Thoracic aorta (tissue), 2 donors: ENCODE results near the gene ARHGAP31. TPM values are rescaled to one million over a fixed set of nuclear protein-coding genes. Genes with fewer than 3 reads are reported as not detected.

Experiments used
- ATAC-seq: fragments of 150-250 bp; one replicate; pipeline ENCODE4 v1.8.0; 2017; ENCODE audit warnings: low read depth; ENCODE audit not compliant: insufficient number of reproducible peaks, low FRiP score
- DNase-seq: peaks from one replicate; pipeline ENCODE4 v3.0.0-alpha.2; 2020; ENCODE audit warnings: low spot score
- H3K27ac ChIP-seq, 2 donors: fragments of 200-600 bp; sonication (generic); 1 replicate in 1 of 2; 2 replicates in 1 of 2; pipeline ENCODE4 v1.5.1; 2016; ENCODE audit warnings: mild to moderate bottlenecking in 2 of 2, moderate library complexity in 2 of 2
- H3K27me3 ChIP-seq: fragments of 200-600 bp; sonication (generic); replicated peaks from 2 replicates; pipeline ENCODE4 v1.6.0; 2016; ENCODE audit warnings: mild to moderate bottlenecking; ENCODE audit not compliant: insufficient read depth
- H3K36me3 ChIP-seq: fragments of 200-600 bp; sonication (generic); one replicate; pipeline ENCODE4 v1.5.1; 2016
- H3K4me1 ChIP-seq, 2 donors: fragments of 200-600 bp; sonication (generic); 1 replicate in 1 of 2; 2 replicates in 1 of 2; pipeline versions ENCODE4 v1.5.1 to v1.6.0; 2016; ENCODE audit warnings: low read depth in 2 of 2, mild to moderate bottlenecking in 1 of 2; ENCODE audit not compliant: control insufficient read depth in 1 of 2
- H3K4me3 ChIP-seq: fragments of 200-600 bp; sonication (generic); 2 replicates; pipeline ENCODE4 v1.5.1; 2016; ENCODE audit warnings: mild to moderate bottlenecking
- H3K9me3 ChIP-seq: fragments of 200-600 bp; sonication (generic); 2 replicates; pipeline ENCODE4 v1.5.1; 2016
- CTCF ChIP-seq: fragments of 200-600 bp; sonication (generic); IDR thresholded peaks from one replicate; pipeline ENCODE4 v1.5.1; 2019; ENCODE audit warnings: antibody characterized with exemption
- total RNA-seq, 2 donors: library from RNA; depleted of rRNA; stranded (reverse); fragments of >200 nt; gene quantifications; one replicate each; pipeline versions ENCODE4 v1.1.0 to v1.2.3, GENCODE V29; 2016

Gene ARHGAP31
- total RNA-seq, 2 donors from 2014 or later = 20.8 to 33.6 TPM

GRCh38 chr3:119388577-119388976 lies 94.4 kb downstream of the ARHGAP31 start:
- ATAC-seq (no peak), DNase-seq (no peak)
- Histone ChIP-seq H3K36me3 (peaks cover 34% of the 10 kb centered on the region), H3K9me3 (no peaks in the 10 kb centered on the region), H3K27me3 (no peaks in the 10 kb centered on the region), H3K4me3 (no peak overlapping the region), H3K4me1 (no peaks in the 10 kb centered on the region), H3K27ac (no peak overlapping the region)
- TF ChIP-seq CTCF = no peak

GRCh38 chr3:119395923-119396358 lies 101.8 kb downstream of the ARHGAP31 start:
- no peak for TF ChIP-seq CTCF
- DNase-seq (no peak), ATAC-seq (no peak)
- Histone ChIP-seq H3K4me1 (no peaks in the 10 kb centered on the region), H3K27ac (no peak overlapping the region), H3K9me3 (no peaks in the 10 kb centered on the region), H3K27me3 (no peaks in the 10 kb centered on the region), H3K4me3 (no peak overlapping the region), H3K36me3 (peaks cover 23% of the 10 kb centered on the region)

GRCh38 chr3:119396870-119397269 lies 102.7 kb downstream of the ARHGAP31 start:
- DNase-seq = no peak

GRCh38 chr3:119400466-119400865 lies 106.3 kb downstream of the ARHGAP31 start:
- Histone ChIP-seq H3K27me3 (no peaks in the 10 kb centered on the region), H3K27ac (no peak overlapping the region), H3K9me3 (no peaks in the 10 kb centered on the region), H3K4me3 (no peak overlapping the region), H3K4me1 (no peaks in the 10 kb centered on the region), H3K36me3 (peaks cover 10% of the 10 kb centered on the region)
- TF ChIP-seq CTCF = no peak
- ATAC-seq (no peak), DNase-seq (no peak)

More at GRCh38 chr3:119396870-119397269, 102.7 kb downstream of the ARHGAP31 start:
- H3K4me3 ChIP-seq = no peak overlapping the region
- H3K36me3 ChIP-seq = peaks cover 17% of the 10 kb centered on the region
- TF ChIP-seq CTCF = no peak
- no peak for ATAC-seq
- H3K27me3 ChIP-seq = no peaks in the 10 kb centered on the region
- H3K27ac ChIP-seq = no peak overlapping the region
- no peaks in the 10 kb centered on the region for H3K4me1 ChIP-seq
- no peaks in the 10 kb centered on the region for H3K9me3 ChIP-seq

GRCh38 chr3:119401069-119401468 lies 106.9 kb downstream of the ARHGAP31 start:
- Histone ChIP-seq H3K4me1 (no peaks in the 10 kb centered on the region), H3K27ac (no peak overlapping the region), H3K27me3 (no peaks in the 10 kb centered on the region), H3K4me3 (no peak overlapping the region), H3K9me3 (no peaks in the 10 kb centered on the region), H3K36me3 (peaks cover 10% of the 10 kb centered on the region)
- no peak for TF ChIP-seq CTCF
- DNase-seq (no peak), ATAC-seq (no peak)
